HepG2 (cell line): ENCODE measurements around the gene PHKA1. TPM values are rescaled to one million over a fixed set of nuclear protein-coding genes. Genes with fewer than 3 reads are reported as not detected.

ENCODE experiments used
- ARID4A ChIP-seq: sonication (generic); formaldehyde crosslinking; IDR thresholded peaks from 2 replicates; pipeline ENCODE4 v1.5.0; 2020; ENCODE audit warnings: mild to moderate bottlenecking, missing genetic modification reagents, borderline replicate concordance
- HMGXB4 ChIP-seq, 2 experiments: sonication (generic) in 1 of 2; formaldehyde crosslinking in 1 of 2; IDR thresholded peaks; 2 replicates each; pipeline versions ENCODE4 v1.4.0 to v1.6.1; 2018 to 2020; ENCODE audit warnings: missing genetic modification reagents in 2 of 2, borderline replicate concordance in 1 of 2, low read depth in 1 of 2, mild to moderate bottlenecking in 1 of 2, missing biosample characterization in 1 of 2
- RXRA ChIP-seq: sonication (generic); formaldehyde crosslinking; IDR thresholded peaks from 2 replicates; pipeline ENCODE4 v1.5.1; 2020; ENCODE audit warnings: missing genetic modification reagents
- THRA ChIP-seq: sonication (generic); formaldehyde crosslinking; IDR thresholded peaks from 2 replicates; pipeline ENCODE4 v1.4.0; 2020; ENCODE audit warnings: missing genetic modification reagents, borderline replicate concordance
- ZFX ChIP-seq: sonication (generic); formaldehyde crosslinking; IDR thresholded peaks from 2 replicates; pipeline ENCODE4 v1.4.0; 2020; ENCODE audit warnings: mild to moderate bottlenecking, low read depth, missing genetic modification reagents, moderate library complexity
- ZFY ChIP-seq: sonication (generic); formaldehyde crosslinking; IDR thresholded peaks from 2 replicates; pipeline ENCODE4 v1.4.0; 2020; ENCODE audit warnings: missing genetic modification reagents
- ZNF687 ChIP-seq: sonication (generic); formaldehyde crosslinking; IDR thresholded peaks from 2 replicates; pipeline ENCODE4 v1.5.1; 2020; ENCODE audit warnings: mild to moderate bottlenecking, missing genetic modification reagents, moderate library complexity
- polyA plus RNA-seq, 8 experiments: library from polyadenylated mRNA; depleted of rRNA in 3 of 8; stranded (reverse) in 7 of 8; unstranded in 1 of 8; fragments of >200 nt; fragmentation: Illumina TruSeq in 4 of 8; extraction: Trizol in 4 of 8; gene quantifications; 2 replicates each; pipeline versions ENCODE4 v1.2.1 to v1.2.3, GENCODE V29; 2011 to 2016; ENCODE audit warnings: low read depth in 4 of 8, missing spikeins in 1 of 8, mixed read lengths in 1 of 8; ENCODE audit not compliant: insufficient read depth in 1 of 8
- total RNA-seq, 5 experiments: library from RNA; depleted of rRNA; stranded (reverse); fragments of >200 nt; fragmentation: Illumina TruSeq; extraction: Trizol; gene quantifications; 2 replicates each; pipeline ENCODE4 v1.2.3, GENCODE V29; 2016; ENCODE audit warnings: low read depth in 1 of 5
- TF ChIP-seq, protein P1 (sequence below): sonication (generic); formaldehyde crosslinking; IDR thresholded peaks from 2 replicates; pipeline ENCODE4 v1.5.0; 2020; ENCODE audit warnings: mild to moderate bottlenecking, missing genetic modification reagents

The PHKA1 gene
- total and polyA plus RNA-seq, 2 of the 13 experiments (the other 11 are each of a cell fraction or from before 2014, with no cell fraction given) = 5.4 to 6.6 TPM

DNA sequence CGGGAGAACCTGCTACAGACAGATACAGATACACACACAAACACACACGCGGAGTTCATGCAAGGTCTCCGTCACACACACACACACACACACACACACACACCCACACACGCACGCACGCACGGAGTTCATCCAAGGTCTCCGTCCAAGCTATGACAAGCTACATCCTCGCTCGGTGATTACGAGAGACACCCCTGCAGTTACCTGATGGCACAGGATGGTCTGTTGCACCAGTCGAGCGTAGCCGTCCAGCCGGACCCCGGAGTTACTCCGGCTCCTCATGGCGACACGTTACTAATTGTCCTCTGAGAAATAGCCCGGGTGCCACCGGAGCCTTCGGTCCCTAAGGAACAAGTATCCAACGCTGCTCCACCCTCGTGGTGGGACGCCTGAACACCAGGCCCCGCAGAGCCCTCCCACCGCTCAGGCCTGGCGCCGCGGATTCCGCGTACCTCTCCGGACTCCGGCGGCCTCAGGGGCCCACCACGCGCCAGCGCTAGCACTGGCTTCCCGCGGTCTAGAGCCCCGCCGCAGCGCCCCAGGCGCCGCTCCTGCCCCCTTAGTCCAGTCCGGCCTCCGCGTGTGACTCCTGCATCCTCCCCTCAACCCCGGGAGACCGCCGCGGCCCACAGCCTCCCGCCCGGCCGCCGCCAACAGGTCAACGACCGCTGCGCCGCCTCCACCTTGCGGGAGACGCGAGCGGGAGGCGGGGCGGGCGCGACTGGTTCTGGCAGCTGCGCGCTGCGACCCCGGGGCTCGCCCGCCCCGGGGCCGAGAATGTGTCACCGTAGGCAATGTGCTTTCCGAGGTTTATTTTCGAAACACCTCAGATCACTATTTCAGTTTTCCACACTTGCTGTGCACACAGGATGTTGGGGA lies at the start of gene PHKA1 (continued):
- TF ChIP-seq, protein P1, sequence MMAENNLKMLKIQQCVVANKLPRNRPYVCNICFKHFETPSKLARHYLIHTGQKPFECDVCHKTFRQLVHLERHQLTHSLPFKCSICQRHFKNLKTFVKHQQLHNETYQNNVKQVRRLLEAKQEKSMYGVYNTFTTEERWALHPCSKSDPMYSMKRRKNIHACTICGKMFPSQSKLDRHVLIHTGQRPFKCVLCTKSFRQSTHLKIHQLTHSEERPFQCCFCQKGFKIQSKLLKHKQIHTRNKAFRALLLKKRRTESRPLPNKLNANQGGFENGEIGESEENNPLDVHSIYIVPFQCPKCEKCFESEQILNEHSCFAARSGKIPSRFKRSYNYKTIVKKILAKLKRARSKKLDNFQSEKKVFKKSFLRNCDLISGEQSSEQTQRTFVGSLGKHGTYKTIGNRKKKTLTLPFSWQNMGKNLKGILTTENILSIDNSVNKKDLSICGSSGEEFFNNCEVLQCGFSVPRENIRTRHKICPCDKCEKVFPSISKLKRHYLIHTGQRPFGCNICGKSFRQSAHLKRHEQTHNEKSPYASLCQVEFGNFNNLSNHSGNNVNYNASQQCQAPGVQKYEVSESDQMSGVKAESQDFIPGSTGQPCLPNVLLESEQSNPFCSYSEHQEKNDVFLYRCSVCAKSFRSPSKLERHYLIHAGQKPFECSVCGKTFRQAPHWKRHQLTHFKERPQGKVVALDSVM (CRISPR knock-in tag) = peak; percentile 70
- TF ChIP-seq ARID4A (CRISPR knock-in tag) (peak; percentile 29; the same call in 1 of the 2 replicates), ZFY (peak; percentile 90), ZNF687 (peak; percentile 79), RXRA (CRISPR knock-in tag) (peak; percentile 70), HMGXB4 (CRISPR knock-in tag; IDR thresholded peaks at IDR 0.05; ENCODE audit: borderline replicate concordance in 1 of 2, low read depth in 1 of 2) (peak in 1 of 2 experiments; percentile 70; a peak in 2 of 4 replicates), THRA (peak; percentile 67; the same call in 1 of the 2 replicates), ZFX (peak; percentile 87)
